H1 (cell line): ENCODE measurements around the gene PPP2R5B. TPM values are rescaled to one million over a fixed set of nuclear protein-coding genes. Genes with fewer than 3 reads are reported as not detected.

Source experiments
- JUND ChIP-seq: IDR thresholded peaks from 2 replicates; pipeline ENCODE4 v1.6.1; 2011; ENCODE audit warnings: mild to moderate bottlenecking, improper control_type of control experiment, low read length
- KDM4A ChIP-seq: IDR thresholded peaks from one replicate; pipeline ENCODE4 v1.7.1; 2012; ENCODE audit warnings: low read depth, mild to moderate bottlenecking, moderate library complexity, low read length, inconsistent platforms; ENCODE audit not compliant: severe bottlenecking
- MAFK ChIP-seq: IDR thresholded peaks from 2 replicates; pipeline ENCODE4 v1.6.1; 2012; ENCODE audit warnings: low read depth, mild to moderate bottlenecking, improper control_type of control experiment, low read length
- NRF1 ChIP-seq: IDR thresholded peaks from 2 replicates; pipeline ENCODE4 v1.6.1; 2011; ENCODE audit warnings: mild to moderate bottlenecking, low read depth, low read length, improper control_type of control experiment
- PHF8 ChIP-seq: fragments of 200-600 bp; sonication (generic); conservative IDR thresholded peaks from 2 replicates; pipeline ENCODE4 v1.7.1; 2012; ENCODE audit warnings: low read depth, mild to moderate bottlenecking, inconsistent platforms, low read length, moderate library complexity
- SIX5 ChIP-seq: IDR thresholded peaks from 2 replicates; pipeline ENCODE4 v1.6.1; 2011; ENCODE audit warnings: mild to moderate bottlenecking, low read depth, low read length
- TBP ChIP-seq: IDR thresholded peaks from 2 replicates; pipeline ENCODE4 v1.6.1; 2011; ENCODE audit warnings: low read depth, low read length, improper control_type of control experiment
- USF2 ChIP-seq: IDR thresholded peaks from 2 replicates; pipeline ENCODE4 v1.6.1; 2011; ENCODE audit warnings: low read length, improper control_type of control experiment
- polyA plus RNA-seq, 7 experiments: library from polyadenylated mRNA; depleted of rRNA in 3 of 7; stranded (reverse) in 5 of 7; unstranded in 2 of 7; fragments of >200 nt in 5 of 7; fragments of 200-250 nt in 2 of 7; gene quantifications; 1 replicate in 5 of 7; 2 replicates in 1 of 7; 4 replicates in 1 of 7; pipeline versions ENCODE4 v1.2.1 to v1.2.3, GENCODE V29; 2011 to 2013; ENCODE audit warnings: missing spikeins in 2 of 7, mixed read lengths in 2 of 7
- total RNA-seq: library from RNA; stranded (reverse); fragmentation: NEBNext Ultra II Directional; extraction: Animal tissue kit (Norgen Biotek cat#: 25700); gene quantifications from 2 replicates; pipeline ENCODE4 v1.2.1, GENCODE V29; 2021
- TF ChIP-seq, protein P1 (sequence below): fragments of 300-600 bp; sonication (generic); IDR thresholded peaks from 2 replicates; pipeline ENCODE4 v1.7.1; 2012; ENCODE audit warnings: low read length, moderate library complexity, mild to moderate bottlenecking, inconsistent platforms; ENCODE audit not compliant: insufficient replicate concordance

Gene PPP2R5B
- total and polyA plus RNA-seq, 2 of the 8 experiments (the other 6 are each of a cell fraction or from before 2014, with no cell fraction given) = 4.9 to 5.1 TPM

DNA sequence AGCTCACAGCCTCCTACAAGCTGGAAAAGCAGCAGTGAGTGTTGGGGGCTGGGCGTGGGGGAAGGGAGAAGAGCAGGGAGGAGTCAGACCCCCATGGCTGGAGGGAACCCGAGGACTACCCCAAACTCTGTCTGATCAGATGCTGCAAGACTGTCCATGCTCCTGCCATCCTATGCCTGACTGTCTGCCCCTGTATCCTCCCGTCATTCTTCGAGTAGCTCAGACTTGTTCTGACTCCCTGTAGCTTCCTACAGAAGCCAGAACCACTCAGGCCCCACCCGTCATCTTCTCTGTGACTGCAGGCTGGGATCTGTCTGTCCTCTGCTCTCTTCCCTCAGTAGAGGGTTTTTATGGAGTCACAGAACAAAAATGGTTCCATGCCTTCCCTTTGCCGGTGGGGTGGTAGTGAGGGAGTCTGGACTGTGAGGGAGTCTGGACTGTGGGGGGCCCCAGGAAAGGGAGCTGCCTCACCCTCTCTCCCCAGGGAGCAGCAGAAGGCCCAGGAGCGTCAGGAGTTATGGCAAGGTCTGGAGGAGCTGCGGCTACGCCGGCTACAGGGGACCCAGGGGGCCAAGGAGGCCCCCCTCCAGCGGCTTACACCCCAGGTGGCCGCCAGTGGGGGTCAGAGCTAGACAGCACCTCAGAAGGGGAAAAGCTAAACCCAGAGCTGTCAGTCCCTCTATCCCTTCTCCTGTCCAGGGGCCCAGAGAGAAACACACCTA, 8.9 kb downstream of the PPP2R5B start (continued):
- TF ChIP-seq NRF1 (no peak), PHF8 (no peak), USF2 (no peak), MAFK (no peak), JUND (no peak), SIX5 (no peak), KDM4A (no peak), TBP (no peak)
- TF ChIP-seq, protein P1, sequence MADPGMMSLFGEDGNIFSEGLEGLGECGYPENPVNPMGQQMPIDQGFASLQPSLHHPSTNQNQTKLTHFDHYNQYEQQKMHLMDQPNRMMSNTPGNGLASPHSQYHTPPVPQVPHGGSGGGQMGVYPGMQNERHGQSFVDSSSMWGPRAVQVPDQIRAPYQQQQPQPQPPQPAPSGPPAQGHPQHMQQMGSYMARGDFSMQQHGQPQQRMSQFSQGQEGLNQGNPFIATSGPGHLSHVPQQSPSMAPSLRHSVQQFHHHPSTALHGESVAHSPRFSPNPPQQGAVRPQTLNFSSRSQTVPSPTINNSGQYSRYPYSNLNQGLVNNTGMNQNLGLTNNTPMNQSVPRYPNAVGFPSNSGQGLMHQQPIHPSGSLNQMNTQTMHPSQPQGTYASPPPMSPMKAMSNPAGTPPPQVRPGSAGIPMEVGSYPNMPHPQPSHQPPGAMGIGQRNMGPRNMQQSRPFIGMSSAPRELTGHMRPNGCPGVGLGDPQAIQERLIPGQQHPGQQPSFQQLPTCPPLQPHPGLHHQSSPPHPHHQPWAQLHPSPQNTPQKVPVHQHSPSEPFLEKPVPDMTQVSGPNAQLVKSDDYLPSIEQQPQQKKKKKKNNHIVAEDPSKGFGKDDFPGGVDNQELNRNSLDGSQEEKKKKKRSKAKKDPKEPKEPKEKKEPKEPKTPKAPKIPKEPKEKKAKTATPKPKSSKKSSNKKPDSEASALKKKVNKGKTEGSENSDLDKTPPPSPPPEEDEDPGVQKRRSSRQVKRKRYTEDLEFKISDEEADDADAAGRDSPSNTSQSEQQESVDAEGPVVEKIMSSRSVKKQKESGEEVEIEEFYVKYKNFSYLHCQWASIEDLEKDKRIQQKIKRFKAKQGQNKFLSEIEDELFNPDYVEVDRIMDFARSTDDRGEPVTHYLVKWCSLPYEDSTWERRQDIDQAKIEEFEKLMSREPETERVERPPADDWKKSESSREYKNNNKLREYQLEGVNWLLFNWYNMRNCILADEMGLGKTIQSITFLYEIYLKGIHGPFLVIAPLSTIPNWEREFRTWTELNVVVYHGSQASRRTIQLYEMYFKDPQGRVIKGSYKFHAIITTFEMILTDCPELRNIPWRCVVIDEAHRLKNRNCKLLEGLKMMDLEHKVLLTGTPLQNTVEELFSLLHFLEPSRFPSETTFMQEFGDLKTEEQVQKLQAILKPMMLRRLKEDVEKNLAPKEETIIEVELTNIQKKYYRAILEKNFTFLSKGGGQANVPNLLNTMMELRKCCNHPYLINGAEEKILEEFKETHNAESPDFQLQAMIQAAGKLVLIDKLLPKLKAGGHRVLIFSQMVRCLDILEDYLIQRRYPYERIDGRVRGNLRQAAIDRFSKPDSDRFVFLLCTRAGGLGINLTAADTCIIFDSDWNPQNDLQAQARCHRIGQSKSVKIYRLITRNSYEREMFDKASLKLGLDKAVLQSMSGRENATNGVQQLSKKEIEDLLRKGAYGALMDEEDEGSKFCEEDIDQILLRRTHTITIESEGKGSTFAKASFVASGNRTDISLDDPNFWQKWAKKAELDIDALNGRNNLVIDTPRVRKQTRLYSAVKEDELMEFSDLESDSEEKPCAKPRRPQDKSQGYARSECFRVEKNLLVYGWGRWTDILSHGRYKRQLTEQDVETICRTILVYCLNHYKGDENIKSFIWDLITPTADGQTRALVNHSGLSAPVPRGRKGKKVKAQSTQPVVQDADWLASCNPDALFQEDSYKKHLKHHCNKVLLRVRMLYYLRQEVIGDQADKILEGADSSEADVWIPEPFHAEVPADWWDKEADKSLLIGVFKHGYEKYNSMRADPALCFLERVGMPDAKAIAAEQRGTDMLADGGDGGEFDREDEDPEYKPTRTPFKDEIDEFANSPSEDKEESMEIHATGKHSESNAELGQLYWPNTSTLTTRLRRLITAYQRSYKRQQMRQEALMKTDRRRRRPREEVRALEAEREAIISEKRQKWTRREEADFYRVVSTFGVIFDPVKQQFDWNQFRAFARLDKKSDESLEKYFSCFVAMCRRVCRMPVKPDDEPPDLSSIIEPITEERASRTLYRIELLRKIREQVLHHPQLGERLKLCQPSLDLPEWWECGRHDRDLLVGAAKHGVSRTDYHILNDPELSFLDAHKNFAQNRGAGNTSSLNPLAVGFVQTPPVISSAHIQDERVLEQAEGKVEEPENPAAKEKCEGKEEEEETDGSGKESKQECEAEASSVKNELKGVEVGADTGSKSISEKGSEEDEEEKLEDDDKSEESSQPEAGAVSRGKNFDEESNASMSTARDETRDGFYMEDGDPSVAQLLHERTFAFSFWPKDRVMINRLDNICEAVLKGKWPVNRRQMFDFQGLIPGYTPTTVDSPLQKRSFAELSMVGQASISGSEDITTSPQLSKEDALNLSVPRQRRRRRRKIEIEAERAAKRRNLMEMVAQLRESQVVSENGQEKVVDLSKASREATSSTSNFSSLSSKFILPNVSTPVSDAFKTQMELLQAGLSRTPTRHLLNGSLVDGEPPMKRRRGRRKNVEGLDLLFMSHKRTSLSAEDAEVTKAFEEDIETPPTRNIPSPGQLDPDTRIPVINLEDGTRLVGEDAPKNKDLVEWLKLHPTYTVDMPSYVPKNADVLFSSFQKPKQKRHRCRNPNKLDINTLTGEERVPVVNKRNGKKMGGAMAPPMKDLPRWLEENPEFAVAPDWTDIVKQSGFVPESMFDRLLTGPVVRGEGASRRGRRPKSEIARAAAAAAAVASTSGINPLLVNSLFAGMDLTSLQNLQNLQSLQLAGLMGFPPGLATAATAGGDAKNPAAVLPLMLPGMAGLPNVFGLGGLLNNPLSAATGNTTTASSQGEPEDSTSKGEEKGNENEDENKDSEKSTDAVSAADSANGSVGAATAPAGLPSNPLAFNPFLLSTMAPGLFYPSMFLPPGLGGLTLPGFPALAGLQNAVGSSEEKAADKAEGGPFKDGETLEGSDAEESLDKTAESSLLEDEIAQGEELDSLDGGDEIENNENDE = no peak
